IMR-90 (cell line): ENCODE measurements around the gene CRYBB2. TPM values are rescaled to one million over a fixed set of nuclear protein-coding genes. Genes with fewer than 3 reads are reported as not detected.

Experiments
- ATAC-seq: fragments of 200-7000 bp; cut with Tn5 transposase; 2 replicates; pipeline ENCODE4 v1.9.1; 2020; ENCODE audit warnings: low read depth, mild to moderate bottlenecking, moderate library complexity
- BruUV-seq: library from RNA; stranded (reverse); fragments of 400-500 nt; replicated peaks from 2 replicates; lab custom pipeline; 2021; lab: Mats Ljungman, UMichigan
- CTCF ChIA-PET: fragments of 300-600 bp; formaldehyde crosslinking; extraction: SDS; loops from one replicate; lab custom pipeline; 2021; ENCODE audit warnings: antibody characterized with exemption; lab: Yijun Ruan, JAX
- POLR2A ChIA-PET: fragments of 300-600 bp; sonication (Branson Sonifier 250); formaldehyde crosslinking; loops from one replicate; lab custom pipeline; 2022; ENCODE audit warnings: antibody characterized with exemption; ENCODE audit not compliant: unreplicated experiment; lab: Charles Lee
- DNase-seq: peaks from one replicate; pipeline ENCODE4 v3.0.0; 2013
- H2AFZ ChIP-seq: replicated peaks from 2 replicates; pipeline ENCODE3; 2013; ENCODE audit warnings: low read length, mild to moderate bottlenecking; ENCODE audit not compliant: poor library complexity
- H2AK5ac ChIP-seq: 2 replicates; pipeline ENCODE4 v1.6.1; 2013; ENCODE audit warnings: low read depth, low read length, inconsistent platforms
- H2AK9ac ChIP-seq: replicated peaks from 2 replicates; pipeline ENCODE3; 2013; ENCODE audit warnings: mild to moderate bottlenecking, low read depth, low read length, moderate library complexity; ENCODE audit not compliant: poor library complexity
- H2BK120ac ChIP-seq: 2 replicates; pipeline ENCODE4 v1.6.1; 2013; ENCODE audit warnings: low read depth, low read length, inconsistent platforms
- H2BK15ac ChIP-seq: 3 replicates; pipeline ENCODE4 v1.6.1; 2013; ENCODE audit warnings: low read depth, low read length, inconsistent platforms
- H2BK20ac ChIP-seq: 2 replicates; pipeline ENCODE4 v1.6.1; 2013; ENCODE audit warnings: low read depth, mild to moderate bottlenecking, inconsistent platforms, low read length, moderate library complexity
- H2BK5ac ChIP-seq: 2 replicates; pipeline ENCODE4 v1.6.1; 2013; ENCODE audit warnings: mild to moderate bottlenecking, low read depth, low read length, inconsistent platforms; ENCODE audit not compliant: poor library complexity, severe bottlenecking
- H3K14ac ChIP-seq: replicated peaks from 2 replicates; pipeline ENCODE4 v1.6.1; 2013; ENCODE audit warnings: low read depth, low read length, inconsistent platforms
- H3K18ac ChIP-seq: 2 replicates; pipeline ENCODE4 v1.6.1; 2013; ENCODE audit warnings: low read depth, low read length, control low read depth
- H3K23ac ChIP-seq: 2 replicates; pipeline ENCODE4 v1.6.1; 2013; ENCODE audit warnings: low read depth, low read length, inconsistent platforms
- H3K27ac ChIP-seq: 2 replicates; pipeline ENCODE4 v1.5.1; 2013; ENCODE audit warnings: mild to moderate bottlenecking, control low read depth, low read length; ENCODE audit not compliant: insufficient read depth
- H3K27me3 ChIP-seq: 2 replicates; pipeline ENCODE4 v1.6.1; 2013; ENCODE audit warnings: low read length; ENCODE audit not compliant: control insufficient read depth, insufficient read depth
- H3K36me3 ChIP-seq: 2 replicates; pipeline ENCODE4 v1.6.1; 2013; ENCODE audit warnings: low read length, mixed read lengths; ENCODE audit not compliant: control insufficient read depth, insufficient read depth
- H3K4ac ChIP-seq: 2 replicates; pipeline ENCODE4 v1.6.1; 2013; ENCODE audit warnings: low read depth, low read length, inconsistent platforms
- H3K4me1 ChIP-seq: 2 replicates; pipeline ENCODE4 v1.6.1; 2013; ENCODE audit warnings: low read length, mixed read lengths; ENCODE audit not compliant: control insufficient read depth, insufficient read depth
- H3K4me2 ChIP-seq: 2 replicates; pipeline ENCODE4 v1.6.1; 2013; ENCODE audit warnings: low read depth, mild to moderate bottlenecking, control low read depth, low read length, moderate library complexity
- H3K4me3 ChIP-seq: 2 replicates; pipeline ENCODE4 v1.5.1; 2013; ENCODE audit warnings: low read depth, mild to moderate bottlenecking, control low read depth, low read length, moderate library complexity; ENCODE audit not compliant: insufficient read depth
- H3K56ac ChIP-seq: 2 replicates; pipeline ENCODE4 v1.6.1; 2013; ENCODE audit warnings: low read length, inconsistent platforms; ENCODE audit not compliant: insufficient read depth; ENCODE audit errors: extremely low read depth
- H3K79me1 ChIP-seq, 2 experiments: 2 replicates each; pipeline ENCODE4 v1.6.1; 2013; ENCODE audit warnings: low read length in 2 of 2, inconsistent platforms in 1 of 2, low read depth in 1 of 2
- H3K9ac ChIP-seq: 2 replicates; pipeline ENCODE4 v1.6.1; 2013; ENCODE audit warnings: low read depth, low read length, control low read depth
- H3K9me1 ChIP-seq: 2 replicates; pipeline ENCODE4 v1.6.1; 2013; ENCODE audit warnings: low read length, inconsistent platforms; ENCODE audit not compliant: insufficient read depth
- H3K9me3 ChIP-seq: 2 replicates; pipeline ENCODE4 v1.6.1; 2013; ENCODE audit warnings: low read length; ENCODE audit not compliant: control insufficient read depth, insufficient read depth
- H4K20me1 ChIP-seq: 2 replicates; pipeline ENCODE4 v1.6.1; 2013; ENCODE audit warnings: low read length, inconsistent platforms; ENCODE audit not compliant: insufficient read depth
- H4K5ac ChIP-seq: 2 replicates; pipeline ENCODE4 v1.6.1; 2013; ENCODE audit warnings: mild to moderate bottlenecking, low read depth, low read length, control low read depth
- H4K8ac ChIP-seq, 2 experiments: 2 replicates each; pipeline ENCODE4 v1.6.1; 2013; ENCODE audit warnings: low read depth in 2 of 2, low read length in 2 of 2, control low read depth in 1 of 2, inconsistent platforms in 1 of 2
- H4K91ac ChIP-seq: 2 replicates; pipeline ENCODE4 v1.6.1; 2013; ENCODE audit warnings: low read depth, low read length, inconsistent platforms; ENCODE audit not compliant: insufficient read depth
- BHLHE40 ChIP-seq: fragments of 150-350 bp; IDR thresholded peaks from 2 replicates; pipeline ENCODE4 v1.6.1; 2016; ENCODE audit warnings: mild to moderate bottlenecking, low read depth, low read length
- CEBPB ChIP-seq: IDR thresholded peaks from 2 replicates; pipeline ENCODE4 v1.6.1; 2012; ENCODE audit warnings: low read depth, low read length, improper control_type of control experiment
- CTCF ChIP-seq: conservative IDR thresholded peaks from 2 replicates; pipeline ENCODE4 v1.5.1; 2012; ENCODE audit warnings: mild to moderate bottlenecking, low read depth, low read length, improper control_type of control experiment
- NFE2L2 ChIP-seq: fragments of 150-350 bp; IDR thresholded peaks from 2 replicates; pipeline ENCODE4 v1.6.1; 2016; ENCODE audit warnings: low read depth, mild to moderate bottlenecking, low read length
- RAD21 ChIP-seq: IDR thresholded peaks from 2 replicates; pipeline ENCODE4 v1.6.1; 2012; ENCODE audit warnings: low read length, improper control_type of control experiment
- RFX5 ChIP-seq: IDR thresholded peaks from 2 replicates; pipeline ENCODE4 v1.8.0; 2012; ENCODE audit warnings: low read depth, mild to moderate bottlenecking, low read length, moderate library complexity
- SMC3 ChIP-seq: fragments of 150-350 bp; IDR thresholded peaks from 2 replicates; pipeline ENCODE4 v1.6.1; 2016; ENCODE audit warnings: low read depth, mild to moderate bottlenecking, antibody characterized with exemption, low read length, moderate library complexity
- USF2 ChIP-seq: fragments of 150-350 bp; IDR thresholded peaks from 2 replicates; pipeline ENCODE4 v1.6.1; 2017; ENCODE audit warnings: mild to moderate bottlenecking, antibody characterized with exemption, low read length, low read depth
- WGBS, 2 experiments: methylation state at CpG; one replicate each; pipeline versions ENCODE4 v1.1.5 to v1.1.7; 2013; ENCODE audit warnings: missing lambda C conversion rate in 2 of 2; ENCODE audit not compliant: insufficient read length in 1 of 2; ENCODE audit errors: extremely low coverage in 2 of 2; 5-methylcytosine and 5-hydroxymethylcytosine counted together
- dilution Hi-C: fragments of 300-500 bp; cut with HindIII; formaldehyde crosslinking; loops from one replicate; pipeline ENCODE4 v1.14.3; 2018; ENCODE audit warnings: low sequenced_read_pairs; ENCODE audit not compliant: unreplicated experiment
- in situ Hi-C: fragments of 300-500 bp; cut with MboI; formaldehyde crosslinking; loops from 3 replicates; pipeline ENCODE4 v1.14.3; 2019; ENCODE audit warnings: low sequenced_read_pairs, inconsistent platforms, mixed read lengths
- intact Hi-C: fragments of 100-400 bp; cut with micrococcal nuclease; formaldehyde crosslinking; loops from 2 replicates; pipeline ENCODE4 v1.10.0; 2022
- polyA plus RNA-seq, 3 experiments: library from polyadenylated mRNA; depleted of rRNA; stranded (reverse); fragments of >200 nt; gene quantifications; 2 replicates each; pipeline ENCODE4 v1.2.3, GENCODE V29; 2012; ENCODE audit warnings: low replicate concordance in 1 of 3
- total RNA-seq: library from RNA; depleted of rRNA; stranded (reverse); fragments of >200 nt; gene quantifications from 2 replicates; pipeline ENCODE4 v1.2.3, GENCODE V29; 2012

CRYBB2 gene
- total and polyA plus RNA-seq, 2 of the 4 experiments (the other 2 are of a cell fraction) = not detected

- Histone ChIP-seq H3K23ac (no peak overlapping the region), H4K8ac (no peak overlapping the region), H2BK15ac (no peak overlapping the region), H3K27me3 (no peaks in the 10 kb centered on the region), H2AK9ac (no peak overlapping the region), H4K91ac (no peak overlapping the region), H3K9me3 (no peaks in the 10 kb centered on the region), H3K4ac (no peak overlapping the region), H3K4me3 (no peak overlapping the region), H3K4me1 (no peaks in the 10 kb centered on the region), H3K36me3 (no peaks in the 10 kb centered on the region), H3K79me1 (no peaks in the 10 kb centered on the region), H2AFZ (no peak overlapping the region), H2BK5ac (no peak overlapping the region), H3K56ac (no peak overlapping the region), H3K9me1 (no peaks in the 10 kb centered on the region), H3K14ac (no peak overlapping the region), H3K9ac (no peak overlapping the region), H4K20me1 (no peaks in the 10 kb centered on the region), H2AK5ac (no peak overlapping the region), H3K18ac (no peak overlapping the region), H3K27ac (no peak overlapping the region), H2BK20ac (no peak overlapping the region), H4K5ac (no peak overlapping the region), H2BK120ac (no peak overlapping the region), H3K4me2 (no peak overlapping the region)
- ChIA-PET POLR2A (no interaction called here), CTCF (interaction anchor here (0.8 kb wide), 1 partner anchor 243 kb away, joined by 3 read pairs; no protein-coding TSS in a partner anchor)
- DNase-seq (no peak), ATAC-seq (no peak)
- WGBS, 2 experiments = no CpG with 5 or more reads among the region's 17 CpGs
- BruUV-seq = no TSS peak
- in situ Hi-C loops (no loop called here), dilution Hi-C loops (no loop called here), intact Hi-C loops (no loop called here)
- TF ChIP-seq CEBPB (no peak), NFE2L2 (no peak), CTCF (no peak), SMC3 (no peak), USF2 (no peak), RFX5 (no peak), RAD21 (no peak), BHLHE40 (no peak)
These were observed 10.5 kb upstream of the CRYBB2 start for GRCh38 chr22:25208743-25209505.
